ENCODE data around the gene FGF12.

Gene FGF12

GRCh38 chr3:192545333-192545732, 182.0 kb downstream of the FGF12 start:
- H3K9ac ChIP-seq (ENCODE audit: low read depth, low read length), result no peak overlapping the region
- no peaks in the 10 kb centered on the region for H3K36me3 ChIP-seq (ENCODE audit: insufficient read depth, low read length)
- no peaks in the 10 kb centered on the region for H3K9me3 ChIP-seq (ENCODE audit: control insufficient read depth, insufficient read depth, low read length)
- no peaks in the 10 kb centered on the region for H3K4me1 ChIP-seq (ENCODE audit: insufficient read depth, low read length)

DNA sequence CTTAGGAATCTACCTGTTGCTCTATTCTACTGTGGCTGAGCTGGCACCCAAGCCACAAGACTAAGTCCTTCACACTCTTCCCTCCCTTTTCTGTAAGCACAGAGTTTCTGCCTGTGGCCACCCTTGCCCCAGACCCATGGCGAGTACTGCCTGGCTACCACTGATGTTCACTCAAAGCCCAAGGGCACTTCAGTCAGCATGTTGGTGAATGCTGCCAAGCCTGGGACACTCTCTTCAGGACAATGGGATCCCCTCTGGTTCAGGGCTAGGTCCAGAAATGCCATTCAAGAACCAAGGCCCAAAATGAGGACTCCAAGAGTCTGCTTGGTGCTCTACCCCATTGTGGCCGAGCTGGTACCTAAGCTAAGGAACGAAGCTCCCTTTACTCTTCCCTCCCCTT, 184.2 kb downstream of the FGF12 start:
- Histone ChIP-seq H3K4me1 (ENCODE audit: insufficient read depth, low read length) (no peaks in the 10 kb centered on the region), H3K9ac (ENCODE audit: low read depth, low read length) (no peak overlapping the region), H3K36me3 (ENCODE audit: insufficient read depth, low read length) (no peaks in the 10 kb centered on the region), H3K9me3 (ENCODE audit: control insufficient read depth, insufficient read depth, low read length) (no peaks in the 10 kb centered on the region)

DNA sequence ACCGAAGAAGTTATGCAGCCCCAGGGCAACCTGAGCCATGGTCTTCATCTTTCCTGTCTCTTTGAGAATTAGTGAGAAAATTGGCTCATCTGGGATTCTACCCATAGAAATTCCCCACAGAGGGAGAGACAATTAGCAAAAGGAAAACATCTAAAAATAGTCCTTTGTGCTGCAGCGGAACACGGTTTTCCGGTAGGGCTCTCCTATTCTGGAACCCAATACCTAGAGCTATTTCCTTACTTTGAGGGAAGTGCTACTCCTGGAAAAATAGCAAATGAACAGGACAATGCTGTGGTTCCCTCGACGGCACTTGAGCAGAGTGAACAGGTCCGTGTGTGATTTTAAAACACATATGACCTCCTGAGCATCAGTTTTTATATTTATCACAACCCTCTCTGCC, 210.5 kb downstream of the FGF12 start:
- no peaks in the 10 kb centered on the region for H3K9me3 ChIP-seq (ENCODE audit: control insufficient read depth, insufficient read depth, low read length)
- peaks cover 9% of the 10 kb centered on the region for H3K4me1 ChIP-seq (ENCODE audit: insufficient read depth, low read length)
- H3K9ac ChIP-seq (ENCODE audit: low read depth, low read length), result no peak overlapping the region
- H3K36me3 ChIP-seq (ENCODE audit: insufficient read depth, low read length), result no peaks in the 10 kb centered on the region

- Histone ChIP-seq H3K9ac (ENCODE audit: low read depth, low read length) (peak overlapping the region; percentile 74), H3K4me1 (ENCODE audit: insufficient read depth, low read length) (peaks cover 9% of the 10 kb centered on the region), H3K36me3 (ENCODE audit: insufficient read depth, low read length) (no peaks in the 10 kb centered on the region), H3K9me3 (ENCODE audit: control insufficient read depth, insufficient read depth, low read length) (no peaks in the 10 kb centered on the region)
Measured at GRCh38 chr3:192515664-192516045, 211.7 kb downstream of the FGF12 start.

GRCh38 chr3:192514754-192515663, 212.3 kb downstream of the FGF12 start:
- Histone ChIP-seq H3K4me1 (ENCODE audit: insufficient read depth, low read length) (peaks cover 9% of the 10 kb centered on the region), H3K36me3 (ENCODE audit: insufficient read depth, low read length) (no peaks in the 10 kb centered on the region), H3K9me3 (ENCODE audit: control insufficient read depth, insufficient read depth, low read length) (no peaks in the 10 kb centered on the region), H3K9ac (ENCODE audit: low read depth, low read length) (peak overlapping the region; percentile 74)

DNA sequence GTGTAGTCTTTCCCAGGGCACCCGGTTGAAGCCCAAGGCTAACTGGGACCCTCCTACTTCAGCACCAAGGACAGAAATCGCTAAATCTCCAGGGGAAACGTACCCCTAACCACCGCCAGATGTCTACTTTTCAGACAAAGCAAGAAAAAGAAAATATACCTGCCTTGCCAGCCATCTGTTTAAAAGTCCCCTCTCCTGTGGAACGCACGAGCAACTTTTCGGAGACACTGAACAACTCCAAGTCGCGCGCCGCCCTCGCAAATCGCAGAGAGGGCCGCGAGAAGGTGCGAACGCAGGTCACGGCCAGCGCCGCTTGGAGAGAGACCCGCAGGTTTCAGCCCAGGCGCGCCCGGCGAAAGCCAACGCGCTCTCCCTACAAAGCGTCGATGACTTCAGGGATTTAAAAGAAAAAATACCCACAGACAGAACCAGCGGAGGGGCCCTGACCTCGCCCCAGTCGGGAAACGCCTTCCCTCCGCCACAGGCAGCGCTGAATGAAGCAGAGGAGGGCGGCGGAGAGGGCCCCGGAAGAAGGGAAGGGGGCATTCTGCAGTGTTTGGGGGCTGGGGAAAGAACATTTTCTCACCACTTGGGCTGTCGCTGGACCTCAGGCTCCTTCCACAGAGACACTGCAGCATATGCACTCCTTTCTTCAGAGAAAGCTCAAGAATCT, 213.1 kb downstream of the FGF12 start:
- Histone ChIP-seq H3K36me3 (ENCODE audit: insufficient read depth, low read length) (no peaks in the 10 kb centered on the region), H3K4me1 (ENCODE audit: insufficient read depth, low read length) (peaks cover 9% of the 10 kb centered on the region), H3K9me3 (ENCODE audit: control insufficient read depth, insufficient read depth, low read length) (no peaks in the 10 kb centered on the region), H3K9ac (ENCODE audit: low read depth, low read length) (peak overlapping the region; percentile 74)

GRCh38 chr3:192505731-192506130, 221.6 kb downstream of the FGF12 start:
- no peaks in the 10 kb centered on the region for H3K4me1 ChIP-seq (ENCODE audit: insufficient read depth, low read length)
- H3K36me3 ChIP-seq (ENCODE audit: insufficient read depth, low read length), result no peaks in the 10 kb centered on the region
- H3K9me3 ChIP-seq (ENCODE audit: control insufficient read depth, insufficient read depth, low read length), result no peaks in the 10 kb centered on the region
- H3K9ac ChIP-seq (ENCODE audit: low read depth, low read length), result no peak overlapping the region

DNA sequence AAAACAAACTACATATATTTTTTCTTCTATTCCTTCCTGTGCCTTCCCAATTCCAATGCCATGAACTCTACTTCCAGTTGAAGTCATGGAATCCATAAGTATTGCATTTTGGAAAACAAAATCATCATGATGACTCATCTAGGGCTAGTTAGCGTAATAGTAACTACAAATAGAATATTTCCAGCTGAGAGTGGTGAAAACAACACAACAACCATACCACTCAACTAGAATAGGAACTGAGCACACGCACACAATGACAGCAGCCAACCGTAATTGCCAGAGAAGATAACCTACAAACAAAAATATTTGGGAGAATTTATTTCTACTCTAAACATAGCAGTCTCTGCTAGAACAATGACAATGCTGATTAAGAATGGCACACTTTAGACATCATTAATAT, 225.9 kb downstream of the FGF12 start:
- H3K36me3 ChIP-seq (ENCODE audit: insufficient read depth, low read length), result no peaks in the 10 kb centered on the region

GRCh38 chr3:192496905-192497587, 230.3 kb downstream of the FGF12 start:
- Histone ChIP-seq H3K9ac (ENCODE audit: low read depth, low read length) (no peak overlapping the region), H3K4me1 (ENCODE audit: insufficient read depth, low read length) (no peaks in the 10 kb centered on the region), H3K36me3 (ENCODE audit: insufficient read depth, low read length) (no peaks in the 10 kb centered on the region), H3K9me3 (ENCODE audit: control insufficient read depth, insufficient read depth, low read length) (no peaks in the 10 kb centered on the region)

More for the DNA sequence above, 225.9 kb downstream of the FGF12 start:
- Histone ChIP-seq H3K9me3 (ENCODE audit: control insufficient read depth, insufficient read depth, low read length) (no peaks in the 10 kb centered on the region), H3K4me1 (ENCODE audit: insufficient read depth, low read length) (no peaks in the 10 kb centered on the region), H3K9ac (ENCODE audit: low read depth, low read length) (no peak overlapping the region)

DNA sequence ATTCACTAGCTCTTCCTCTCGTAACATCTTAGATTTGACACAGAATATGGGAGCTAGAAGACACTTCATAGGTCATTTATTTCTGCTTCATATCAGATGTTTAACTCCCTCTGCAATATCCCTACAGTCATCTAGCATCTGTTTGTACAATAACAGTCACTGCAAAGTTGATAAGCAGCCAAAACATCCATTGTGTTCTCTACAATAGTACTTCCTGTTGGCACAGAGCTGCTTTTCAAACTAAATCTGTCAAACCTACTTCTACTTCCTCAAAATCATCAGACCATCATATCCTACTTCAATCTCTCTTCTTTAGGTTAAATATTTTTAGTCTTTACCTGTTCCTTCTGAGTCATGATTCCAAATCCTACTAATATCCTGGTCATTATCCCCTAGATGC, 233.2 kb downstream of the FGF12 start:
- Histone ChIP-seq H3K4me1 (ENCODE audit: insufficient read depth, low read length) (no peaks in the 10 kb centered on the region), H3K9ac (ENCODE audit: low read depth, low read length) (no peak overlapping the region), H3K9me3 (ENCODE audit: control insufficient read depth, insufficient read depth, low read length) (no peaks in the 10 kb centered on the region), H3K36me3 (ENCODE audit: insufficient read depth, low read length) (no peaks in the 10 kb centered on the region)

DNA sequence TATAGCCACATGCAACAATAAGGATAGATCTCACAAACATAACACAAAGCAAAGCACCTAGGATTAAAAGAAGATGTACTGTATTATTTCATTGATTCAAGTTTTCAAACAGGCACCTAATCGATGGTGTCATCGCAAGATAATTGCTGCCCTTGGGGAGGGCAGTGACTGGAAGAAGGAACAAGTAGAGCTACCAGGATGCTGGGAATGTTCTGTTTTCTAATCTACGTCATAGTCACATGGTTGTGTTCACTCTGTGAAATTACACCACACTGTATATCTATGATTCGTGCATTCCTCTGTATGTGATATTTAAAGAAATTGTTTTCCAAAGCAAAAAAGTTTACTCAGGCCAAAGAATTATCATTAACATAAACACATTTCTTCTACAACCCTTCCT, 236.6 kb downstream of the FGF12 start:
- Histone ChIP-seq H3K9me3 (ENCODE audit: control insufficient read depth, insufficient read depth, low read length) (no peaks in the 10 kb centered on the region), H3K9ac (ENCODE audit: low read depth, low read length) (no peak overlapping the region), H3K4me1 (ENCODE audit: insufficient read depth, low read length) (no peaks in the 10 kb centered on the region), H3K36me3 (ENCODE audit: insufficient read depth, low read length) (no peaks in the 10 kb centered on the region)

DNA sequence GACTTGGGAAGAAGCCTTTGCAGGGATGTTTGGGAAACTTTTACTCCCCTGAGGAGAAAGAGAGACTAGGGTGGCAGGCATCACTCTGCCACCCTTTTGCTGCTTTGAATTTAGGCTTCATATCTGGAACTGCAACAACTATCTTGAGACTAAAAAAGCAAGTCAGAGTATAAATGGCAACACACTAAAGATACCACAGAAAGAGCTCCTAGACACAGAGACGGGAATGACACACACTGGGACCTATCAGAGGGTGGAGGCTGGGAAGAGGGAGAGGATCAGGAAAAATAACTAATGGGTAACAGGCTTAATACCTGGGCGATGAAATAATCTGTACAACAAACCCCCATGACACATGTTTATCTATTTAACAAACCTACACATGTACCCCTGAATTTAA, 237.8 kb downstream of the FGF12 start:
- no peaks in the 10 kb centered on the region for H3K9me3 ChIP-seq (ENCODE audit: control insufficient read depth, insufficient read depth, low read length)
- no peaks in the 10 kb centered on the region for H3K4me1 ChIP-seq (ENCODE audit: insufficient read depth, low read length)
- no peak overlapping the region for H3K9ac ChIP-seq (ENCODE audit: low read depth, low read length)

GRCh38 chr3:192487033-192487432, 240.3 kb downstream of the FGF12 start:
- Histone ChIP-seq H3K36me3 (ENCODE audit: insufficient read depth, low read length) (no peaks in the 10 kb centered on the region), H3K9me3 (ENCODE audit: control insufficient read depth, insufficient read depth, low read length) (no peaks in the 10 kb centered on the region), H3K9ac (ENCODE audit: low read depth, low read length) (no peak overlapping the region), H3K4me1 (ENCODE audit: insufficient read depth, low read length) (no peaks in the 10 kb centered on the region)

More for the DNA sequence above, 237.8 kb downstream of the FGF12 start:
- no peaks in the 10 kb centered on the region for H3K36me3 ChIP-seq (ENCODE audit: insufficient read depth, low read length)

DNA sequence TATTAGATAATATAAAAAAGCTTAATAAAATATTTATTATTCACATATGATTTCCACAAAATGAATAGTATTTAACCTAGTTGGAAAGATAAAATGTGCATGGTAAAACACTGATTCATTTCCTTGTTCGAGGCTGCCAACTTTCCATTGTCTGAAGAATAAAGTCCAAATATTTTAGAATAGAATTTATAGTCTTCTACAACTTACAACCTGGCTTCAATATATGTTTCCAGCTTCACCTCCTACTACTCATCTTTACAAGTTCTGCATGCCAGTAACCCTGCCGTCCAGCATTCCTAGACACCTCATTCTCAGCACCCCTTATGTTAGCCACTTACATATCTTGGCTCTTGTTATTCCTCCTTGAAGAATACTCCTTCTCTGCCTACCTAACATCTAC, 244.5 kb downstream of the FGF12 start:
- Histone ChIP-seq H3K9me3 (ENCODE audit: control insufficient read depth, insufficient read depth, low read length) (no peaks in the 10 kb centered on the region), H3K36me3 (ENCODE audit: insufficient read depth, low read length) (no peaks in the 10 kb centered on the region), H3K9ac (ENCODE audit: low read depth, low read length) (no peak overlapping the region), H3K4me1 (ENCODE audit: insufficient read depth, low read length) (no peaks in the 10 kb centered on the region)
